NOMO-1 treated with dmso at 0.1 percent for 144 hours (cell line): ENCODE results near the gene ATP6V0B.

ENCODE experiments used
- DNase-seq: peaks from one replicate; lab custom pipeline; 2025; ENCODE audit not compliant: unreplicated experiment; lab: John Stamatoyannopoulos, UW

The ATP6V0B gene

DNA sequence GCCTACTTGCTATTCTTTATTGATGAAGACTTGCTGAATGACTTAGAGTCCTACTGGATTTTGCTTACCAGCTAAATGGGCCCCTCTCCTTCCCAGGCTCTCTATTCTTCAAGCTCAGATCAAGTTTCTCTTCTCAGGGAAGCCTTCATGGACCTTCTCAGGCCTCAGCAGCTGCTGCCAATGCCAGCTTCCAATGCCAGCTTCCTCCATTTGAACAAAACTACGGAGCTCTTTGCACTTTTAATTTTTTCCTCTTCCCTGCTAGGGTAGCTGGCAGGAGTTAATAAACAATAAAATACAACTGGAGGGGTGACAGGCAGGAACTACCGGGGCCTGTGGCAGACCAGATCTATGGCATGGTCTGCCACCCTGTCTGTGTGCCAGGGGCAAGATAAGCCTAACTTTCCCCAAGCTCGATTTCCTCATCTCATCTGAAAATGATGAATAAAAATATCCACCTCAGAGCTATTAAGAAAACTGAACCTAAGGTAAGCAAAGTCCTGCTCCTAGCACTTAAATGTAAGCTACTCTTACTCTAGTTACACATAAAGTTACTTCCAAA, 29.0 kb upstream of the ATP6V0B start:
- DNase-seq, result no peak

DNA sequence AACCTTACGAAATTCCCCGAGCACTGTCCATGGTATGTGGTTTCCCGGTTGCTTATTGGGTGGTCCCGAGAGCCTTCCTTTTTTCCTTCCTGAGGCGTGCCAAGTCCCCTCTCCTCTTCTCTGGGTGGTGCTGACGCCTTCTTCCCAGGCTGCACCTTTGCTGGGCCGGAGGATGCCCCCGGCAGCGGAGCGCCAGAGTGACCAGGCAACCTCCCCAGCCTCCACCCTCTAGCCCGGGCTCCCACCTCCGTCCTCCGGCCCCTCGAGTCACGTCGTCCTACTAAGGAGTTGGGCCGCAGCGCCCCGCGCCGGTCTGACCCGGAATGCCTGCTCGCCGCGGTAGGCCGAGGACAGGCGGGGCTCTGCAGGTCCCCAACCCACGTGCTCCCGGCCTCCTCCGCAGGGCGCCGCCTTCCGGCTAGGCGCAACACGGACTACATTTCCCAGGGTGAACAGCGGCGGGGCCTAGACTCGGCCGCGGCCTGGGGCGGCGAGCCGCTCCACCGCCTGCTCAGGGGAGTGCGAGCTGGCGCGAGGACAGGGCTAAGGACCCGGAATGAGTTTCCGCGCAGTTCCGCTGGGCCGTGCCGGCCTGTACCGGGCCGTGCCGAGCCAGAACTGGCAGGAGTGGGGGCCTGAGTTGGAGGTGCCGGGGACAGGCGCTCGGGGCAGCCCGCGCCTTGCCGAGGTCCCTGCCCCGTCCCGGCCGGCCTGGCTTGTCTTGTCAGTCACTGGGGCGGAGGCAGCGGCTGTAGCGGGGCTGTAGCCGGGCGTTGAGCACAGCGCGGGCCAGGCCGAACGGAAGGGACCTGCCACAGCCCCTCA, 28.3 kb upstream of the ATP6V0B start, which contains the start of gene IPO13:
TSS of gene IPO13 (plus strand) at position 715 of the 825 bp plus-strand sequence. CDS start 651 bp downstream, outside the sequence.
- peak; percentile 98 for DNase-seq

DNA sequence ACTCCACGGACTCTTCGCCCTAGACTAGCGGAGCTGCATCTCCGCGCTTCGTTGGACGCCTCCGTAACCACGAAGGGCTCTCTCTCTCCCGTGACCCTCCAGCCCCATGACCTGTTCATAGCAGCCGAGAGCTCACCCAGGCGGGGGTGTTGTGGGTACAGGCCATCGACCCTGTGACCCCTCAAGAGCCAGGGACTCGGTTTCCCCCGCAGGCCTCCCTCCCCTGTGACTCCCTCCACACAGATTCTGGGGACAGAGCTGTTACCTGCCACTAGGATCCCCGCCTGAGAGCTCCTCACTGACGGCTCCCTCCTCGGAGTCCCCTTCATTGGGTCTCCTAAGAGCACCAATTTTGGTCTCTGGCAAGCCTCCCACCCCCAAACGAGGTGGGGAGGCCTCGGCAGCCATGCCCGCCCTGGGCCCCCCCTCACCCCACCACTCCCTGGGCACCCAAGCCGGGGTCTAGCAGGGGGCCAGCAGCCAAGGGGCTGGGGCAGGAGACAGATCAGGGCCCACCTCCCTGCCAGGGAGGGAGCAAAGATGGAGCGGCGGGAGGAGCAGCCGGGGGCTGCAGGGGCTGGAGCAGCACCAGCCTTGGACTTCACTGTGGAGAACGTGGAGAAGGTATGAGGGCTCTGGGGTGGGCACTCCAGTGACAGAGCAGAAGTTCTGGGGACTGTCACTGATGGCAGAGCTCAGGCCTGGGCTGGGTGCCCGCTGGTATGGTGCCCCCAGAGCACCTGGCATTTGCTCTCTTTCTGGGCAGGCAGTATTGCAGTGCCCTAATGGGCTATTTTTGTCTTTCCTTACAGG, 27.5 kb upstream of the ATP6V0B start:
- no peak for DNase-seq

DNA sequence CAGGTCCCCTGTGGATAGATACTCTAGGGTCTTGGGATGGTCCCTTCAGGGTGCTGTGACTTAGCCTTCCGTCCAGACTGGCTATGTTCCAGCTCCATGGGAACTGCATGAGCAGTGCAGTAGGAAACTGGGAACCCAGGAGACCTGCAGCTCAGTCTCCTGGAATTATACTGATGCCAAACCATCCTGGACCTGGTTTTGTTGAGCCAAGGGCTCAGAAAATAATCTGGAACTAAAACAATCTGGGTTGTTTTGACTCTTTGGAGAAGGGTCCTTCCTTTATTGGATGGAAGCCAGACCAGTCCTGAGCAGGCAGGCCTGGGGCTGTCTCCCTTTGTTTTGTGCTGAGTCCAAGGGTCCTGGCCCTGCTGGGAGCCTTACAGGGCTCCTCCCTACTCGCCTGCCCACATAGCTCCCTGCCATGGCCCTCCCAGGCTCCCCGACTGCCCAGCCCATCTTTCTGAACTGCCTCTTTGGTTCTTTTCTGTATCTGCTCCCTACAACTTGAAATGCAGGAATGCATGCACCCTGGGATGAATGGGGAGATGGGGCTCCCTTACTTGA, 26.8 kb upstream of the ATP6V0B start:
- no peak for DNase-seq

DNA sequence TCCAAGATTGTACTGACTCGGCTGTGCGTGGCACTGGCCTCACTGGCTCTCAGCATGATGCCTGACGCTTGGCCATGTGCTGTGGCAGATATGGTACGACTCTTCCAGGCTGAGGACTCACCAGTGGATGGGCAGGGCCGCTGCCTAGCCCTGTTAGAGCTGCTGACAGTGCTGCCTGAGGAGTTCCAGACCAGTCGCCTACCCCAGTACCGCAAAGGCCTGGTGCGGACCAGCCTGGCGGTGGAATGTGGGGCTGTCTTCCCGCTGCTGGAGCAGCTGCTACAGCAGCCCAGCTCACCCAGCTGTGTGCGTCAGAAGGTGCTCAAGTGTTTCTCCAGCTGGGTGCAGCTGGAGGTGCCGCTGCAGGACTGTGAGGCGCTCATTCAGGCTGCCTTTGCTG, 25.1 kb upstream of the ATP6V0B start:
- DNase-seq, result no peak

- no peak for DNase-seq
Observed at GRCh38 chr1:43951021-43951985, 23.5 kb upstream of the ATP6V0B start.

GRCh38 chr1:43952731-43953346, 21.9 kb upstream of the ATP6V0B start:
- DNase-seq, result no peak

GRCh38 chr1:43953361-43953760, 21.4 kb upstream of the ATP6V0B start:
- DNase-seq, result no peak

DNA sequence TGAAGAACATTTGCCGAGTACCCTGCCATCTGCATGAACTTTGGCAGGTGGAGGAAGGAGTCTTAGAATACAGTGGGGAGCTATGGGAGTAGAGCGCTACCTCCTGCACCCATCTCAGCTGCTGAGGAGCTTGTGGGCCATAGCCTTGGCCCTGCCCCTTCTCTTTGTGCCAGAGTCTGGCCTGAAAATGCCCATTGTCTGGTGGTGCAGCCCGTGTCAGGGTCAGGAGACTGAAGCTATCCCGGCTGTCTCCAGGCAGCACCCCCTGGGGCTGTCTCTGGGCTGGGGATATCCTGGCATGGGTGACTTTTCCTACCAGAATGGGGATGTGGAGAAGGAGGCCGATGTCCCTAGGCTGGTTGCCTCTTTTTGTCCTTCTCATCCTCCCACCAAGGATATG, 20.7 kb upstream of the ATP6V0B start:
- no peak for DNase-seq

- no peak for DNase-seq
Observed at GRCh38 chr1:43956234-43956633, 18.5 kb upstream of the ATP6V0B start.

DNA sequence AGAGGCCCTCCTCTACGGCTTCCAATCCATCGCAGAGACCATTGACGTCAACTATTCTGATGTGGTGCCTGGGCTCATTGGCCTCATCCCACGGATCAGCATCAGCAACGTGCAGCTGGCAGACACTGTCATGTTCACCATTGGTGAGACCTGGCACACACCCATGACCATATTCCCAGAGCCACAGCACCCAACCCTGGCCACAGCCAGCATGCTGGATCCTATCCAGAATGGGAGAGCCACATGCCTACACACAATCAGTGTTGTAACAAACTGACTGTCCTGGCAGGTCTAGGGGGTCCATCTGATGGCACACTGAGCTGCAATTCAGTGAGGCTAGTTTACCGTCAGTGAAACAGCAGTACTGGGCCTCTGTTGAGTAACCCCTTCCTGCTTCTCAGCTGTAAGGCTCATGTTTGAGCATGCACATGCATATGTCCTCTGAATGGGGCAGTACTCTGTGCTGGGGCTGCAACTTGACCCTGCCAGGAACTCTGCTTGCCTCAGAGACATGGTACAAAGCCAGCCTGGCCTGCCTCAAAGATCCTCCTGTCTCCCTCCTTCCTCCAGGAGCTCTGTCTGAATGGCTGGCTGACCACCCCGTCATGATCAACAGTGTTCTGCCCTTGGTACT, 17.2 kb upstream of the ATP6V0B start:
- no peak for DNase-seq

- no peak for DNase-seq
Observed at GRCh38 chr1:43958351-43959255, 16.2 kb upstream of the ATP6V0B start.

DNA sequence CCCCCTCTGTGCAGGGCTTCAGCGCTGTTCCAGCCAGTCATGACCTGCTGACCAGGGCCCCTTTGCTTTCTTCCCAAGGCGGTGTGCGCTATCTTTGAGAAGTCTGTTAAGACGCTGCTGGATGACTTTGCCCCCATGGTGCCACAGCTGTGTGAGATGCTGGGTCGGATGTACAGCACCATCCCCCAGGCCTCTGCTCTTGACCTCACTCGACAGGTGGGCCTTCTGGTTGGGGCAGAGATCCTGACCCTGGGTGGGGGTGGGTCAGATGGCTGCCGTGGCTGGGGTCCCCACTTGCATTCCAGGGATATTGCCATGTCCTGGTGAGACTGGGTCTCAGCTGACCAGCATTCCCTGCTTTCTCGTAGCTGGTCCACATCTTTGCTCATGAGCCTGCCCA, 14.0 kb upstream of the ATP6V0B start:
- no peak for DNase-seq

DNA sequence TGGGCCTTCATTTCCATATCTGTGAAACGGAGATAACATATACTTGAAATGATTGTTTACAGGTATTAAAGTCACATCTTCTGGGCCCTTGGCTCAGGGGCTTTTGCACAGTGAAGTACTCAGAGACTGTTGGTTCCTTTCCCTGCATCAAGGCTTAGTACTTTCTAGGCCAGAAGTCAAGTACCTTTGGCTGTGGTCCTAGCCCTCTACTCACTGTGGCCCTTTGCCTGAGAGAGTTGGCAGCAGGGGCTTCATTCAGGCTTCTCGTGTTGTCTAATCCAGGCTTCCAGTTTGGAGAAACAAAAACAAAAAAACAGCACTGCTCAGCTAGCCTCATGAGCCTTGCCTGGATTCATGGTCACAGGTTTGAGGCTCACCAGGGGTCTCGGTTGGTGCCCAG, 13.1 kb upstream of the ATP6V0B start:
- DNase-seq, result no peak

DNA sequence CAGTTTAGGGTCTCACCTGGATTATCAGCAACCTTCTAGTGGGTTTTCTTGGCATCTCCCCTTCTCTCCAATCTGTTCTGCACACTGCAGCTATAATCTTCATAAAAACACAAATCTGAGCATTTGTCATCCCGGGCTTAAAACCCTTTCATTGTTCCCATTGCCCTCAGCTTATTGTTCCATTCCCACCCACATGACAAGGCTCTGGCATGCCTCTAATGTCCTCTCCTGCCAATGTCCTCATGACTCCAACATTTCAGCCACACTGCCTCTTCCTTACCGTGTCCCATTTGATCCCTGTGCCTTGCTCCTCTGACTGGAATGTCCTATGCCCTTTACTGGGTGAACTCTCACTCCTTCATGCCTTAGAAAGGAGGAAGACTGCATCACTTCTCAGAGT, 12.4 kb upstream of the ATP6V0B start:
- no peak for DNase-seq

DNA sequence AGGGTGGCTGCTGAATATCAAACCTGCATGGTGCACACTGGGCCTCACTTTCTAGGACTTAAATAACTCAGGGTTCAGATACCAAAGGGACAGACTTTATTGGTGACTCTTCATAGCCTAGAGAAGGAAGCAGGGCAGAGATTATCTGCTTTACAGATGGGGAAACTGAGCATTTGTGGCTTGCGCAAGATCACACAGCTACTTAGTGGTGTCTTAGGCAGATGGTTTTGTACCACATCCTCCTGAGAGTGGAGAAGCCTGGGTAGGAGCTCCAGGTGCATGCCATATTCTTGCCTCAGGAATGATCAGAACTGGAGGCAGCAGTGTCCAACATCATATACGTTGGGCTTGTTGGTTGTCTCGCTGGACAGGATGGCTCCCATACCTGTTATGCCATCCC, 11.8 kb upstream of the ATP6V0B start:
- no peak for DNase-seq

GRCh38 chr1:43963890-43964289, 10.9 kb upstream of the ATP6V0B start:
- no peak for DNase-seq

DNA sequence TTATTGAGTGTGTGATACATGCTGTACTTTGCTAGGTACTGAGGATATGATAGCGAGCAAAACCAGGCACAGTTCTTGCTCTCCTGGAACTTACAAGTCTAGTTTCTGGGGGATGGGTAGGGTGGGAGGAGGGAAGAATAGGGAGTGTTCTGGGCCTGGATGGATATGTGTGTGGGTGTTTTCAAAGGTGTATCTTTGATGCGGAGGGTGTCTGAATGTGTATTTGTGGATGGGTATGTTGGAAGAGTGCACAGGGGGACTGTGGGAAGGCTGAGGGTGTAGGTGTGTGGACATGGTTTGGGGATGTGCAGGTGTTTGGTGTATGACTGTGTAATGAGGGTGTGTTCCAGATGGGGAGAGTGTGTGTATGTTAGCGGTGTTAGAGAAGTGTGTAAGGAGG, 9.4 kb upstream of the ATP6V0B start:
- DNase-seq, result no peak
